Stimulated activated CD8-positive, alpha-beta memory T cell treated with anti-CD3 and anti-CD28 coated beads, Interleukin-4, amount 100 ng/mL, for 48 hours (primary cell): ENCODE results near the gene TM9SF1.
"Not testable (repeated sequence)": the region's sequence is repeated elsewhere in the genome, so short reads cannot be mapped to it uniquely, and the experiment has no call there.

ENCODE experiments used
- DNase-seq: peaks from one replicate; pipeline ENCODE4 v3.0.0-alpha.2; 2020

TM9SF1 gene

DNA sequence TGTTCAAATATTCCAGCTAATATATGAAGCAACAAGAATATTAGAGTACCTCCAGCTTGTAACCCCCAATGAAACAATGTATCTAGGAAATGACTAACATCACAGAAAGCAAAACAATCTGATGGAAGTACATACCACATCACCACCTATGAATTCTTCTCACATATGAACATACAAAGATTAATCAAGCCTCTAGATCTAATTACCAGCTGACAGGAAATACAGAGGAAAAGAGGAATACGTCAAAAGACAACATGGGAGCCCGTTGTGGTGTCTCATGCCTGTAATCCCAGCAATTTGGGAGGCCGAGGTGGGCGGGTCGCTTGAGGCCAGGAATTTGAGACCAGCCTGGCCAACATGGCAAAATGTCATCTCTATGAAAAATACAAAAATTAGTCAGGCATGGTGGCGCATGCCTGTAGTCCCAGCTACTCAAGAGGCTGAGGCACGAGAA, 29.4 kb upstream of the TM9SF1 start:
- DNase-seq: no peak

DNA sequence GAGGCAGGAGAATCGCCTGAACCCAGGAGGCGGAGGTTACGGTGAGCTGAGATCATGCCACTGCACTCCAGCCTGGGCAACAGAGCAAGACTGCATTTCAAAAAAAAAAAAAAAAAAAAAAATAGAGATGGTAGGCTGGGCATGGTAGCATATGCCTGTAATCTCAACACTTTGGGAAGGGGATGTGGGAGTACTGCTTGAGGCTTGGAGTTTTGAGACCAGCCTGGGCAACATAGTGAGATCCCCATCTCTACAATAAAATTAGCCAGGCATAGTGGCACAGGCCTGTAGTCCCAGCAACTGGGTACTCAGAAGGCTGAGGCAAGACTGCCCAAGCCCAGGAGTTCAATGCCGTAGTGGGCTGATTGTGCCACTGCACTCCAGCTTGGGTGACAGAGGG, 27.7 kb upstream of the TM9SF1 start:
- not testable (repeated sequence) for DNase-seq

DNA sequence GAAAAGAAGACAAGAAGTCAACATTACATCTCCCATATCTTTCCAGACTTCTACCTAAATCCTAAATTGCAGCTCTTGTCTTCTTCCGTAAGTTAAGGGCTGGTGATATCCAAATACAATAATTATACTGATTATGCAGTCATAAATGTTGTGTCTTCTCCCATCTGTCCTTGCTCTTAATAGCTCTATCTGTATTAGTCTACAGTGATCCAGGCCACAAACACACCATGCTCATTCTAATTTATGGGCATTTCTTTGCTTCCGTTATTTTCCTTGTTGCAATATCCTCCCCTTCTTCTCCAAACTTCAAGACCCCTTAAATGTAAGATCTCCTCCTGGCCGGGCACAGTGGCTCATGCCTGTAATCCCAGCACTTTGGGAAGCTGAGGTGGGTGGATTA, 24.3 kb upstream of the TM9SF1 start:
- DNase-seq: no peak

DNA sequence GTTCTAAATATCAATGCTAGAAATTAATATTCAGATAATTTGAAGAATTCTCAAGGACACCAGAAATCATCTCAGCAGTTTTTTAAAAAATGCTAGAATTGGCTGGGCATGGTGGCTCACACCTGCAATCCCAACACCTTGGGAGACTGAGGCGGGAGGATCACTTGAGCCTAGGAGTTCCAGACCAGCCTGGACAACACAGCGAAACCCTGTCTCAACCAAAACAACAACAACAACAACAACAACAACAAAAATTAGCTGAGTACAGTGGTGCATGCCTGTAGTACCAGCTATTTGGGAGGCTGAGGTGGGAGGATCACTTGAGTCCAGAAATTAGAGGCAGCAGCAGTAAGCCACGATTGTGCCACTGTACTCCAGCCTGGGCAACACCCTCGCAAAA, 23.8 kb upstream of the TM9SF1 start:
- DNase-seq: no peak

DNA sequence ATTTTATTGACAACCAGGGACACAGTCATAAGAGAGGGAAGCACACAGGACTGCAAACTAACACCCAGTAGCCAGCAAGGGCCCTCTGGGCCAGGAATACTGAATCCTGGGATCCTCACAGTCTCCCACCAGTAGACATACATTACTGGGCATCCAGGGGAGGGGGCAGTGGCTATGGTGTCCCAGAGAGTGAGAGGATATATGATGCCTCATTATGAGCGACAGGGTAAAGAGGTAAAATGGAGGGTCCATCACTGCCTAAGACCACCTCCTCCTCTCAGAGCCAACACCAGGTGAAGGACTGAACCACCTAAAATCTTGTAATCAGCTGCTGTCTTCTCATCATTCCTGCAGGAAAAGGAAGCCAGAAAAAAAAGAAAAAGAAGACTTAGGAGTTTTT, 21.6 kb upstream of the TM9SF1 start:
- DNase-seq: not testable (repeated sequence)

DNA sequence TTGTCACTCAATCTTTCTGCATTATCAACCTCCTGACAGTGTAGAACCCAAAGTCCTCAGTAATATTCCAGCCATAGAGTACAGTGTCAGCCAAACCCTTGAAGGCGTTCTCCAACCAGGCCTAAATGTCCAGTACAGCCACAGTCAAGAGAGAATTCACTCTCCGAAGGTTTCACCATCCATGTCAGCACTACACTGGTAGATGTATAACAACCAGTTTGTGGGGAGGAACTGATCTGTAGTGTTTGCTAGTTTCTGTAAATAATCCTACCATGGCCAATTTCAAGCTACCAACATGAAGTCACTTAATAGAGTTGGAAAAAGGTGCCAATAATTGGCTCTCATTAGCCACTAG, 21.1 kb upstream of the TM9SF1 start:
- DNase-seq: no peak

DNA sequence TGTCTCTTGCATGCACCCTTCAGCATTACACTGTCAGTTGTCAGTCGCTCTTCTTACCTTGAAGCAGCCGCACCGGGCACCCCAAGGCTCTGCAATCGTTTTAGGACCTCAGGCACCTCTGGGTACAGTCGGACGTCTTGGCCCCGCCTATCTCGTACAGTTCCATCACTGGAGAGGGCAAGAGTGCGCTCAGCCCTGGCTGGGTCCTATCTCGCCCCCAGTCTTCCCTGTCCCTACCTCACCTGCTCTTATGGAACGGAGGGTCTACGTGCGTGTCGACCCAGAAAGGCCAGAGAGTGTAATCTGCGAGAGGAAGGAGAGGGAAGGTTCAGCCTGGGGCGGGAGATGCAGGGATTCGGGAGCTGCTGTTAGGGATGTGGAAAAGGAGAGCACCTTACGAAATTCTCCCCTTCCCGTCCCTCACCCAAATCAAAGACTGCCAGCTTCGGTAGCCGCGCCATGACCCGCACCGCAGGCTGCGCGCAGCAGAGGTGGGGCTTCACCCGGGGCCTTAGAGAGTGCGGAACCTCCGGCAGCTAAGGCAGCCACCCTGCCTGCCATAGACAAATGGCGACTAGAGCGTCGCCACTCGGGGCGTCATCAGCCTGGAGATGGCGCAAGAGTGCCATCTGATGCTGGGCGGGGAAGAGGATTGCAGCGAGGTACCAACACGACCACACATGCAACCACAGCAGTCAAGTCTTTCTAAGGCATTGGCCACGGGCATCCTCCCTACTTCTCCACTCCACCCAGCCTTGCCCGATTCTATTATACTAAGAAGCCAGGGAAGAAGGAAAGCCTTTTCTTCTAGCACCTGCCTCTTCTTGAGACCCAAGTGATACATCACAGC, 20.5 kb upstream of the TM9SF1 start, which contains the start of gene MDP1:
Gene MDP1, minus strand, starts transcription at position 572 of the 850 bp plus-strand sequence. Its CDS starts 111 bp downstream, at position 461.
- DNase-seq: peak; percentile 87

DNA sequence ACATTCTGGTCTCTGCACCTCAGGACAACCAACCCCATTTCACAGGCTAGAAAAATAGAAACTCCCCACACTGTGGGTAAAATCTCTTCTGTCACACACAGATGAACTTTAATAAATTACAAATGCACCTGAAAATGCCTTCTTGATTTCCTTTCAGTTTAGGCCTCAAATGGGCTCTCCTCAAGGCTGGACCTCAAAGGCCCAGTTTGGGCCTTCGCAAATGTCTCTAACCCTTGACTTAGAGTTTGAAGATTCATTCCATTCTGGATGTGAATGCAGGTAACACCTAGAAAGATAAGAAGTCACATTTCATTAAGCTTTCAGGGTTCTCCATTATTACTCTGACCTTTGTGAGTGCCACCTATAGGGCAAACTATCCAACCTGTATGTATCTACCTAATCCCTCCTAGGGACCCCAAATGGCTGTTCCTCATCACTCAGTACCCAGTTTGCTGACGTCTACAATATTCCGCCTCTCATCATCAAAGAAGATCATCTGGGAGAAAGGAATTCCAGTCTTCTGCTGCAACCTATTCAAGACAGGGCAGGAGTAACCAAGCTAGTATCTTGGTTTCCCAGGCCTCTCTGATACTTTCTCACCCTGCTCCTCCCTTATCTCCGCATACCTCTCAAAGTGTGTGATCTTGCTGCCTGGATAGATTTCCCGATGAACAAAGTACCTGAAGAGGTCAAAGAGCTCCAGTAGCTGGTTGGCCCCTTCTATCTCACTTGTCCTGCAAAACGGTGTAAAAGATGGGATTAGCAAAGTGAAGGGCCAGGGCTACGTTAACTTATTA, 18.8 kb upstream of the TM9SF1 start:
- DNase-seq: no peak

DNA sequence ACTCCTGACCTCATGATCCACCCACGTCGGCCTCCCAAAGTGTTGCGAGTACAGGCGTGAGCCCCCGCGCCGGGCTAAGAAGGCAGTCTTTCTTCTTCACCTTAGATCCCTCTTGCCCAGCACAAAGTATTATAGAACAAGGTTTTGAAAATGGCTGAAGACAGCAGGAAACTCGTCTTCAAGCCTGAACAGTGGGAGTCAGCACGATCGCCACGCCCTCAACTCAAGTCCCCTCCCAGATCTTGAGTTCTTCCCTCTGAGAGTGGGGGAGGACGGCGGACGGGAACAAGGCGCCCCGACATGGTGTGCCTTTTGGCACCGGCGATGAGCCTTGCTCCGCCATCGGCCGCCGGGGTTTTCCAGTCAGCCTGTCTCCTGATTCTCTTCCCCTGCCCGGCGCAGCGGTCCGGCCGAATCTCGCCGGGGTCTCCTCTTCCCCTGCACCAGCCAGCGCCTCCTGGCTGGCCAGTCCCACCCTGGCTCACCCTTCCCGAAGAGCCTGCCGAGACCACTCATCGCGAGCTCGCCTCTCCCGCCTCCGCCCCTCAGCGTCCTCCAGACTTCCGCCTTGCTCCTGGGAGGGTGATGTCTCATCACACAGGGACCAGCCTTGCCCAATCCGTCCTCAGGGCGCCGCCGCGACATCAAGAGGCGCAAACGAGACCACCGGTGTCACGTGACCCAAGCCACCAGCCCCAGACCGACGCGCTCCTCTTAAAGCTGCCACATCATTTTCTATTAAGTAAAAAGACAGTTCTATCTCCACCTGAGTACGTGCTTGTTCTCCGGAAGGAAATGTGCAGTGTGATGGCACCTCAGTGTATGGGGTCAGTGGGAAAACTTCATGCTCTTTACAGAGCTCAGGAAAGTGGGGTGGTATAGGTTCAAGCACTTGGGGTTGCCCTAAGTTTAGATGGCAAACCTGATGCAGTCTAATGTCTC, 18.0 kb upstream of the TM9SF1 start, which contains the start of gene CHMP4A:
Gene CHMP4A, minus strand, starts transcription at position 565 of the 942 bp plus-strand sequence. Its CDS starts 49 bp downstream, at position 516.
- DNase-seq: peak; percentile 97

DNA sequence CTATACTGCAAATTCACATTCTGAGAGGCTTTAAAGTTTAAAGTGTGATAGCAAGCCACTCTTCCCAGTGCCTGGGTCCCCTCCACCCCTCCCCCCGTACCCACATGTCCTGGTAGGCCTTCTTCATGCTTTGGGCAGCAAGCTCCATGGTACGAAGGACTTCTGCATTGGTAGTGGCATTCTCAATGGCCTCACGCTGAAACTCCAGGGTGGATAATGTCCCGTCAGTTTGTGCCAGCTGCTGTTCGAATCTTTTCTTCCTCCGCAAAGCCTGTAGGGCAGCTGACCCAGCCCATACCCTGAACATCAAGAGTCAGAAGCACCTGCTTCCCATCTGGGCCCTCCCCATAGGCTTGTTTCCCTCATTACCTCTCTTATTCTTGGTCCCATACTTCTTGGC, 16.1 kb upstream of the TM9SF1 start:
- DNase-seq: peak; percentile 18

DNA sequence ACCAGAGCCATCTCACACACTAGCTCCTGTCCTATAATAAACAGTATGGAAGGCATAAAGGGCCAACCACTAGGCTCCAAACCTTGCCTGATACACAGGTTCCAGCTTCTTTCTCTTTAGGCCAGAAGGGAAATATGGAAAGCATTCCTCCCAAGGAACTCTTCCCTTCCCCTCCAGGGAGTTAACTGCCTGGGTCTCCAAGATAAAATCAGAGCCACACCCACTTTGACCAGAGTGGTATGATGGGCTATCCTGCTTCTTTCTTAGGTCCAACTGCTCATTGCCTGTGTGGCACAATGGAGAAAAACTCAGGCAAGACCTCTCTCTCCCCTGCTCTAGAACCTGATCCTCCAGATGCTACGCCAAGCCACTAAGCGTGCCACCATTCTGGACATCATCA, 12.4 kb upstream of the TM9SF1 start:
- DNase-seq: peak; percentile 2

DNA sequence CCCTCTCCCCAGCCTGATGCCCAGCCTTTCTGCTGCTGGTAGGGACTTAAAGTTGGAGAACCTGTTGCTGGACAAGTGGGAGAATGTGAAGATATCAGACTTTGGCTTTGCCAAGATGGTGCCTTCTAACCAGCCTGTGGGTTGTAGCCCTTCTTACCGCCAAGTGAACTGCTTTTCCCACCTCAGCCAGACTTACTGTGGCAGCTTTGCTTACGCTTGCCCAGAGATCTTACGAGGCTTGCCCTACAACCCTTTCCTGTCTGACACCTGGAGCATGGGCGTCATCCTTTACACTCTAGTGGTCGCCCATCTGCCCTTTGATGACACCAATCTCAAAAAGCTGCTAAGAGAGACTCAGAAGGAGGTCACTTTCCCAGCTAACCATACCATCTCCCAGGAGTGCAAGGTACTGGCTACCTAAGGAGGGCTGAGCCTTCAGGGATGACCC, 11.9 kb upstream of the TM9SF1 start:
- peak; percentile 19 for DNase-seq

DNA sequence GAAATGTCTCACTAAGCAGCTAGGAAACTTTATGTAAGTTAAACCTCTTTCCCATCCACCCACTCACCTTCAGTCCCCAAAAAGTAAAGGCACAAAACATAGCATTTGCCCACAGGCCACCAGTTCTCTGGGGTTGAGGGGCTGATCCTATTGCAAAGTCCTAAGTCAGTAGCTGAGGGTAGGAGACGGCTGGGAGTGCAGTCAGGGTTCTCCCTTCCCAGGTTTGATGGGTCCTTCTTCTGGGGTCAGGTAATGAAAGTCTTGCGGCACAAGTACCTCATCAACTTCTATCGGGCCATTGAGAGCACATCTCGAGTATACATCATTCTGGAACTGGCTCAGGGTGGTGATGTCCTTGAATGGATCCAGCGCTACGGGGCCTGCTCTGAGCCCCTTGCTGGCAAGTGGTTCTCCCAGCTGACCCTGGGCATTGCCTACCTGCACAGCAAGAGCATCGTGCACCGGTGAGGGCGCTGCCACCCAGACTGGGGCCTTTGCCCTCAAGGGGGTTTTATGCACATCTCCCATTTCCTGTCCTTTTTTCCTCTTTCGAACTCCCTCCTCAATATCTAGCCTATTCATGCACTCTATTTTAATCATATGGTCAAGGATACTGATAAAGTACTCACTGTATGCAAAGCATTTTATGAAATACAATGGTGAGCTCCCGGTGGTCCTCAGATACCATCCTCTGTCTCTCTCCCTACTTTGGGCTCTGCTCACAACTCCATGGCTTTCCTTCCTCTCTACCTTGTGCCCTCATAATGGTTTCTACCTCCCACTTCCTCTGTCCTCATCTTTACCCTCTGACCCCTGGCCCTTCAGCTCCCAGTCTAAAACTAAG, 11.2 kb upstream of the TM9SF1 start:
- peak; percentile 21 for DNase-seq

DNA sequence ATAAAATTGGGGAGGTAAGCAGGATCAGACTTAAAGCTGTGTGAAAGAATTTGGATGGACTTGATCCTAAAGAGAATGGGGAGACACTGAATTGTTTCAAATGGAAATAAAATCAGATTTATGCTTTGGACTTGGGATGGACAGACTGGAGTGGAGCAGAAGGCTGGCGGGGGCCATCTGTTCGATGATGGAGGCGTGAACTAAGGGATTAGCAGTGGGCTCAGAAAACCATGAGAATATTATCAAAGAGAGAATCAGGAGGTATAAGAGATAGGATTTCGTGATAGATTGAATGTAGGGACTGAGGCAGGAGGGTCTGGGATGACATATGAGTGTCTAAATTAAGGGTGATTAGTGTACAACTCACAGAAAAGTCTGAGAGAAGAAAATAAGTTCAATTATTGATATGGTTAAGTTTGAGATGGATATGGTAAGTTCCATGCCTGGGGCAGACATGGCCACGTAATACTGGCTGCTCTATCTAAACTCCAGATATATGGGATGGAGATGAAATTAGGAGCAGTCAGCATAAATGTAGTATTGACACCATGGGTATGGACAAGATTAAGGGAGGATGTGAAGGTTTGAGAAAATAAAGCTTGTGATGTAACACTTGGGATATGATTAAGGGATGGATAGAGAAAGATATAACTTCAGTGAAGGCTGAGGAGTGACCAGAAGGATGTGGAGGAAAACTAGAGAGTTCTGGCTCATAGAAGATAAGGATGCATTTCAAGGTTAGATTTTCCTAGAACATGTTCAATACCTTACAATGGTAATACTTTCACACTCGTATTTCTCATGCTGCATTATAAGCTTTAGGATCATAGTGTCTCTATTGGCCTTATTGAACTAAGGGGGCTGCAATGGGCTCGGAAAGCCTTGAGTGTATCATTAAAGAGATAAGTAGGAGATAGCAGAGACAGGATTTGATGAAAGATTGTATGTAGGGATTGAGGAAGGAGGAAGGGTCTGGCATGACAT, 9.2 kb upstream of the TM9SF1 start:
- DNase-seq: no peak

DNA sequence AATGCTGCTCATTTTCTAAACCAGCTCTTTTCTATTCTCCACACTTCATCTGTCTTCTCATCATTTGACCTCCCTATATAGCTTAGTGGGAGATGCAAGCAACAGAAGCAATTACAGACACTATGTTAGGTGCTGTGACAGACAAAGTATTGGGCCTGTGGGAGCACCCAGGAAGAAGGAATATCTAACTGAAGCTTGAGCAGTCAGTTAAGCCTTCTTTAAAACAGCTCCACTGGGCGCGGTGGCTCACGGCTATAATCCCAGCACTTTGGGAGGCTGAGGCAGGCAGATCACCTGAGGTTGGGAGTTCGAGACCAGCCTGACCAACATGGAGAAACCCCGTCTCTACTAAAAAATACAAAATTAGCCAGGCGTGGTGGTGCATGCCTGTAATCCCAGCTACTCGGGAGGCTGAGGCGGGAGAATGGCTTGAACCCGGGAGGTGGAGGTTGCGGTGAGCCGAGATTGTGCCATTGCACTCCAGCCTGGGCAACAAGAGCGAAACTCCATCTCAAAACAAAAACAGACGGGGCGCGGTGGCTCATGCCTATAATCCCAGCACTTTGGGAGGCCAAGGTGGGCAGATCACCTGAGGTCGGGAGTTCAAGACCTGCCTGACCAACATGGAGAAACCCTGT, 8.1 kb upstream of the TM9SF1 start:
- DNase-seq: not testable (repeated sequence)

DNA sequence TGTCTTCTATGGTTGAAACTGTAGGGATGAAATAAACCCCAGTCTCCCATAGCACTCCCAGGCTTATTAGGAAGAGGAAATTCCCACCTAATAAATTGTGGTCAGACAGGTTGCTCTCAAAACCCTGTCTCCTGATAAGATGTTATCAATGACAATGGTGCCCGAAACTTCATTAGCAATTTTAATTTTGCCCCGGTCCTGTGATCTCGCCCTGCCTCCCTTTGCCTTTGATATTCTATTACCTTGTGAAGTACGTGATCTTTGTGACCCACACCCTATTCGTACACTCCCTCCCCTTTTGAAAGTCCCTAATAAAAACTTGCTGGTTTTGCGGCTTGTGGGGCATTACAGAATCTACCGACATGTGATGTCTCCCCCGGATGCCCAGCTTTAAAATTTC, 7.3 kb upstream of the TM9SF1 start:
- DNase-seq: not testable (repeated sequence)

DNA sequence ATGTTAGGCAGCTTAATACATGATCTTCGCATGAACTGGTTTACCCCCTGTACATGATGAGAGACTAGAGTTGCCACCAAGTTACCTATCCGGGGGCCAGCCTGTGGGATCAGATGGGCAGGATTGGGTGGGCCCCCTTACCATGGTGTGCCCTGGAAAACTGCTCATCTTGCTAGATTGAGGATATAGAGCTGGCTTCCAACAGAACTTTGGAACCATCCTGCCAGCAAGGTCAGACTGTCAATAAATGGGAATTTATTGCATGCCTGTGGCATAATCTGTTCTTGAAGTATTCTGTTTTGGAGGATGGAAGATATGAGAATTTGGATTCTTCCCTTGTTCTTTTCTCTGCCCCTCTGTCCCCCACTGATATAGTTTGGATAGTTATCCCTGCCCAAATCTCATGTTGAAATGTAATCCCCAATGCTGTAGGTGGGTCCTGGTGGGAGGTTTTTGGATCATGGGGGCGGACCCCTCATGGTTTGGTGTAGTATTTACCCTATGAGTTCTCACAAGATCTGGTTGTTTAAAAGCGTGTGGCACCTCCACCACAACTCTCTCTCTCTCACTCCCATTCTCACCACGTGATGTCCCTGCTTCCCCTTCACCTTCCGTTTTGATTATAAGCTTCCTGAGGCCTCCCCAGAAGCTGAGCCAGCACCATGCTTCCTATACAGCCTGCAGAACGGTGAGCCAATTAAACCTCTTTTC, 3.7 kb upstream of the TM9SF1 start:
- no peak for DNase-seq

DNA sequence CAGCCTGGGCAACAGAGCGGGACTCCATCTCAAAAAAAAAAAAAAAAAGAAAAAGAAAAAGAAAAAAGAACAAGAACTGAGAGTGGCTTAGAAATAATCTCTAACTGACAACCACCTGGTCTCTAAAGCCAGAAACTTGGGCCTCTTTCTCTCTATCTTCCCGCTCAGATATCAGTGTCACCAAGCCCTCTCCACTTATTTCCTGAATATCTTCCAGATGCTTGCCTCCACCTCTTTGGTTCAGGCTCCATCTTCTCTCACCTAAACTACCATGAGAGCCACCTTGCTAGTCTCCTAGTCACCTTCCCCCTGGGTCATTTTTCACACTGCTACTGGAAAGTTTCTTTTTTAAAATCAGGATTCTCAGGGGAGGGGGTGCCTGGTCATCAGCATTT, 1.8 kb upstream of the TM9SF1 start:
- no peak for DNase-seq
